DMS153 treated with DMSO at 0.1 percent for 48 hours (cell line): Measurements from ENCODE around the gene EHBP1.

Source experiments
- DNase-seq: peaks from one replicate; lab custom pipeline; 2025; ENCODE audit not compliant: unreplicated experiment; lab: John Stamatoyannopoulos, UW

EHBP1 gene

GRCh38 chr2:62812921-62813825 is 107.7 kb downstream of the EHBP1 start:
- DNase-seq = no peak

DNA sequence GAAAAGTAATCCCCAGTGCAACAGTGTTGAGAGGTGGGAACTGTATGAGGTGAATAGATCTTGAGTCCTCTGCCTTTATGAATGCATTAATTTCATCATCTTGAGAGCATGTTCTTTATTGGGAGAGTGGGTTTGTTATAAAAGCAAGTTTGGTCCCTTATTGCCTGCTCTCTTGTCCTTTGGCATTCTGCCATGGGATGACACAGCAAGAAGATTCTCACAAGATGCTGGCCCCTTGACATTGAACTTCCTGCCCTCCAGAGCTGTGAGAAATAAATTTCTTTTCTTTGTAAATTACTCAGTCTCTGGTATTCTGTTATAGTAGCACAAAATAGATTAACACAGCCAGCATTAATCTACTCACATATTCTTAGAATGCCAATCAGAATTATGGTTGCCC is 108.6 kb downstream of the EHBP1 start:
- DNase-seq = no peak

DNA sequence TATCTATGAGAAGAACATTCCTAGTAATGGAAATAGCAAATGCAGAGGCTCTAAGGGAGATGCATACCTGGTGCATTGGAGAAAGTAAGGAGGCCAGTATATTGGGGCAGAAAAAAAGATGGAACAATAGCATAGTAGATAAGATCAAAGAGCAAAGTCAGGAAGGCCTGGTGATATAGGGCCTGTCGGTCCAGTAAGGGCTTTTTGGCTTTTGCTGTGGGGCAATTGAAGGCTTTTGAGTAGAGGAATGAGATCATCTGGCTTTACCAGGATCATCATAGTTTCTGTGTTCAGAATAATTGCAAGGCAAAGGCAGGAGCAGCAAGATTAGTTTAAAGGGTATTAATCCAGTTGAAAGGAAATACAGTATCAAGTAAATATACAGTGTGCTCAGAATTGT is 111.8 kb downstream of the EHBP1 start:
- DNase-seq = no peak

- DNase-seq = no peak
Measured at GRCh38 chr2:62817995-62818713, 112.6 kb downstream of the EHBP1 start.

DNA sequence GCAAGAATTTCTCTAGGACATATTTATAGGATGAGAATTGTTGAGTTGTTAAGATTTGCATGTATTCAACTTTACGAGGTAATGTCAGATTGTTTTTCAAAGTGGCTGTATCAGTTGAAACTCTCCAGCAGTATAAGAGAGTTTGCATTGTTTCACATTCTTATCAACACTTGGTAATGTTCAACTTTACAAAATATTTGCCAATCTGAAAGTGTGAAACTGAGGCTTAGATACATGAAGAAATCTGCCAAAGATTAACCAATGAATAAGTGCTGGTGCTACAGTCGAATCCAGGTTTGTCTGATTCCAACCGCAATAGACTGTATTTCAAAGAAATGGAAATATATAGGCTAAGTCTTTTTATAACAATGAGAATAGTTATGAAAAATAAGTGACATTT is 117.0 kb downstream of the EHBP1 start:
- no peak for DNase-seq

GRCh38 chr2:62824388-62824787 is 118.9 kb downstream of the EHBP1 start:
- no peak for DNase-seq

GRCh38 chr2:62826141-62826540 is 120.6 kb downstream of the EHBP1 start:
- no peak for DNase-seq

DNA sequence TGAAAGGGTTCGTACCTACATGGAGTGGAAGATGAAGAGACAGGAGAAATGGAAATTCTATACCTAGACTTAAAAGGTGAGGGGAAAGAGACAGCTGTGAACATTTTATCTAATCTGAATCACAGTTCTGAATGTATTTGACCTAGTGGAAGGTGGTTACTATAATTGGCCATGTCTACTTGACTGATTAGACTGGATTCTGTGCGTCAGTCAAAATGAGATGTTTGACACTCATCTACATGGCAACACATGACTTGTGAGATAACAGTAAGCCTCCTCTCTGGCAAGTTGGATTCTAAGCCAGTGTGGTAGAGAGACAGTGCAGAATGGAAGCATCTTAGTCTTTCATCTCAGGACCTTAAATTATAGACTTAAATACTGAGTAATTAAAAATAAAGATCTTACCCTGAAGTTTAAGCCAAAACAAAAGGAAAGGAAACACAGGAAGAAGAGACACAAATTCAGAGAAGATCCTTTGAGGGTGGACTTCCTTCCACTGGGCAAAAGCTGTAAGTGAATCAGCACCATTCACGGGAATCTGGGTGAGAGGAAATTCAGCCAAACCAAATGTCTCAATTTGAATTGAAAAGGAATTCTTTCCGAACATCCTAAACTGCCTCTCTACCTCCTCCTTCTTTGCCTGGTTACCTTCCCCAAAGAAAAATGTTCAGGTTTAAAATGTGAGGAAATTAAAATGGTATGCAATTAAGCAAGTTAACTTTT is 121.6 kb downstream of the EHBP1 start:
- no peak for DNase-seq

DNA sequence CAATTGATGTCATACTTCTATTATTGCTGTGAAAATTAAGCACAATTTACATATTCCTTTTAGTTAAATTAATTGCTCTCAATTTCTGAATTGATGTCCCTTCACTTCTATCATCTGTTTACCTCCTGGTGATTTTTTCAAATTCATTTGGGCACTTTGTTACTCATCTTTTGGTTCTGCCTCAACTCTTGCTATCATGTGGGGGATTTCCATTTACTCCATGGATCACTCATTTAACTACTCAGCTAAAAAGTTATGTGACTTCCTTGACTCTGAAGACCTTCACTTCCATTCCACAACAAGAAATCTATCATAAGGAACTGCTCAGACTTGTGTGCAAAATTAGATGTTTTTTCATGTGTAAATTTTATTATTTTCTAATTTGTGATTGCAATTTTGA is 126.2 kb downstream of the EHBP1 start:
- no peak for DNase-seq

DNA sequence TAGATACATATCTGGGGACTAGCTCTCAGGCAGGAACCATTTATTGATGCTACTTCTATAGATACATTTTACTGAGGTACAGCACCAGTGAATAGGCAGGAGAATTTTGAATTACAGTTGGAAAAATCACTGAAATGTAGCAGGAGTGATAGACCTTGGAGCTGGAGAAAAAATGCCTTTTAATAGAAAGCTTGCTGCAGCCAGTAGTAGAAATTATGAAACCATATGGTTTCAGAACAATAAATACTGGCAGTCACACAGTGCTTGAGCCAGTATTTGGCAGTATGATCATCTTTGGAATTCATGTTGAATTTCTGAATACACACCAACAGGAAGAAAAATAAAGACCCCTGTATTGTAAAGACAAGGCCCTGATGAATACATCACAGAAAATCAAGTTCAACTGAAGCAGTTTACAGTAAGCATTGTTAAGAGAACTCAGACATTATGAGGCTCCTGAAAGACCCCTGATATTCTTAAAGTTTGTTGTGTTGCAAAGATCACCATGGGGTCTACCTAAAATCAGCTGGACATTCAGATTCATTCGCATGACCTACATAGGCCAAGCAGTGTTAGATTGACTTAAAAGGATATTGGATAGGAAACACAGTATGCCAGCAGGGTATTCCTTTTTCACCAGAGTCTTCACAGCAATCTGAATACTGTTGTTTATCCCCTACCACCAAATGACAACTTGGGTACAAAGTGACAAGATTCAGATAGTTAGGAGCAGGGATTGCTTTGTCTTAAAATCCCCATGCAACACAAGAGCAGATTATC is 139.0 kb downstream of the EHBP1 start:
- no peak for DNase-seq

GRCh38 chr2:62845256-62845655 is 139.7 kb downstream of the EHBP1 start:
- DNase-seq = no peak

DNA sequence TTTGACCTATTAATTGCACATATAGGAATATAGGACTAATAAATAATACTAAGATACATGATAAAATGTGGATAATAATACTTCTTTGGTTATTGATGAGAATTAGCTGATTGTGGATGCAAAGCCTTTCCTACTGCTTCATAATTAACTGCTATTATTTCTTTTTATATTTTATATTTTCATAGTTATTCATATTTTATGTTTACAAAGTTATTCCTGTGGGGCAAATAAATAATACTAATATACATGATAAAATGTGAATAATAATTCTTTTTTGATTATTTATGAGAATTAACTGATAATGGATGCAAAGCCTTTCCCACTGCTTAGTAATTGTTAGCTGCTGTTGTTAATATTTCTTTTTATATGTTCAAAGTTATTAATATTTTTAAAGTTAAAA is 146.7 kb downstream of the EHBP1 start:
- DNase-seq = no peak

GRCh38 chr2:62854600-62855514 is 149.3 kb downstream of the EHBP1 start:
- DNase-seq = no peak

DNA sequence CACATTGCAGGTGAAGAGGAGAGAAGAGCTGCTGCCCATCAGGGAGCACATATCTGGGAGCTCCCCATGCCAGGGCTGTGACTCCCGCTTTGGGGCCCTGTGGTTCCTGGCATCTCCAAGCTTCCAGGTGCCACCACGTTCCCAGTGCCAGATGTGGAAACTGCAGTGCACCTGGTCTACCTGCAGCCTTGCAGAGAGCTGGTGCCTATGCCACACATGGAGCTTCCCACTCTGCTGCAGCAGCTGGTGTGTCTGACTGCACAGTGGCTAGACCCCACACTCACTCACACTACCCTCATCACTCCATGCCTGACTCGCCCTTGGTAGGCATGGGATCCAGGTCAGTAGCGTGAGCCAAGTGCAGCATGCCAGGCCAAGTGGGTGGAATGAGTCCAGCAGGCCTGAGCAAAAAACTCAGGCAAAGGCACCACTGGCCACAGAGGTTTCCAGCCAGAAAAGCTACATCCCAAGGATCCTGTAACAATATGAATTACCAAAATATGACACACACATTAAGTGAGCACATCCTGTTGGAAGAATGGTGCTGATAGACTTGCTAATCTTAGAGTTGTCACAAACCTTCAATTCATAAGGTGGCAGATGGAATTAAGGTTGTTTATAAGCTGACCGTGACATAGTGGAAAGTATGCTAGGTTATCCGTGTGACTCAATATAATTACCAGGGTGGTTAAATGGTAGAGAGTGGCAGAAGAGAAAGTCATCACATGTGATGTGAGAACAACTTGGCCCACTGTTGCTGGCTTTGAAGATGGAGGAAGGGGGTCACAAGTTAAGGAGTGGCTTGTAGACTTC is 150.9 kb downstream of the EHBP1 start:
- DNase-seq = no peak

GRCh38 chr2:62857139-62857931 is 151.8 kb downstream of the EHBP1 start:
- DNase-seq = no peak

DNA sequence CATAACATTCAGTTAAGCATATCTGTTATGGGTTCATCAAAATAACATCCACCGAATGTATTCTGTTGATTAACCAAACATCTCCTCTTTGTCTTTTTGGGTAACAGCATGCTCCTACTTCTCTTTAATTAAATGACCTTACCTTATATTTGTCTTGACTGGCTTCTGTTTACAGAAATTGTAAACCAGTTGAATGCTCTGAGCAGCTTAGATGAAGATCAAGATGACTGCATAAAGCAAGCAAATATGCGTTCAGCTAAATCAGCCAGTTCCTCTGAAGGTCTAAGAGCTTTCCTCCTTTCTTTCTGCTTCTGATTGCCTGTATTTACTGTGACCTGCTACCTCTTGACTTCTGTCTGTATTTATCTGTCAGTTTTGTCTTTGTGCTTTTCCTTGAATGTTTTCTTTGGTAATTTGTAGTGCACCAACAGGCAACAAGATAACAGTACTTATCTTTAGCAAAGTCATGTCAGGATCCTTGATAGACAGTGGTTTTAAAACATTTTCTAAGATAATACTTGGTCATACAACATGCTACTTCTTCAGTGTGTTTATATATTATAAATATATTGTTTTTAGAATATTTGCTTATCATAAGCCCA is 152.8 kb downstream of the EHBP1 start:
- DNase-seq = no peak

DNA sequence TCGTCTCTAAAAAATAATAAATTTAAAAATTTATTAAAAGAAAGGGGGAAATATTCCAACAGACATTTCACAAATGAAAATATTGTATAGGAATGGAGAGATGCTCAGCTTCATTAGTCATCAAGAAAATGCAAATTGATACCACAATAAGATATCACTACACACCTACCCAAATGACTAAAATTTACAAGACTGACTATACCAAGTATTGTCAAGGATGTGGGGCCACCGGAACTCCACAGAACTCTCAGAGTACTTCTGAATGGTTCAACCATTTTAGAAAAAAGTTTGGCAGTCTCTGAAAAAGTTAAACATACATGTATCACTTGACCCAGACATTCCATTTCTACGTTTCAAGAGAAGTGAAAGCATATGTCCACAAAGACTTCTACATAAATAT is 163.4 kb downstream of the EHBP1 start:
- DNase-seq = no peak

GRCh38 chr2:62870966-62871365 is 165.5 kb downstream of the EHBP1 start:
- no peak for DNase-seq
